A673 (cell line): ENCODE data around the gene PAPSS1.

Source experiments
- EZH2 ChIP-seq: fragments of 200-600 bp; sonication (generic); IDR thresholded peaks from 2 replicates; pipeline ENCODE4 v1.6.1; 2017; ENCODE audit warnings: borderline replicate concordance, low read depth, mild to moderate bottlenecking, mixed read lengths, antibody characterized with exemption, low read length; ENCODE audit not compliant: poor library complexity, severe bottlenecking
- TF ChIP-seq, protein P1 (sequence below): fragments of 300-800, 200-600 bp; sonication (generic); conservative IDR thresholded peaks from 2 replicates; pipeline ENCODE4 v1.5.1; 2017; ENCODE audit warnings: low read depth, mild to moderate bottlenecking, antibody characterized with exemption, low read length, moderate library complexity, mixed read lengths

DNA sequence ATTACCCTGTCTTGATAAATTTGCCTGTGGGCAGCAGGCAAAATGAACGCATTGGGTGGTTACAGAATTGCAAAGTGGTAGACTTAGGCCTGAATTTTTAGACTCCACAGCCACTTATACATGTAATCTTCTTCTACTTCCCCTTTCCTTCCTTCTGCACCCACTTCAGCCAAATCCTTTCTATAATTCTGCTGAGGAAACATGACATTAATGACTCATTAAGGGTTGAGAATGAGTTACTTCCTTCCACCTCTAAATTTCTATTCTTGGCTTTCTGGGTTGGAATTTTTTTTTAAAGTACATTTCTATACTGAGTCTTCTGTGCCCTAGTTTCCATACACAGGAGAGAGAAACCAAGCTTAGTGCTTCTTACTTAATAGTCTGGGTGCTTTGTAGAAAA lies 10.1 kb downstream of the PAPSS1 start:
- TF ChIP-seq, protein P1, sequence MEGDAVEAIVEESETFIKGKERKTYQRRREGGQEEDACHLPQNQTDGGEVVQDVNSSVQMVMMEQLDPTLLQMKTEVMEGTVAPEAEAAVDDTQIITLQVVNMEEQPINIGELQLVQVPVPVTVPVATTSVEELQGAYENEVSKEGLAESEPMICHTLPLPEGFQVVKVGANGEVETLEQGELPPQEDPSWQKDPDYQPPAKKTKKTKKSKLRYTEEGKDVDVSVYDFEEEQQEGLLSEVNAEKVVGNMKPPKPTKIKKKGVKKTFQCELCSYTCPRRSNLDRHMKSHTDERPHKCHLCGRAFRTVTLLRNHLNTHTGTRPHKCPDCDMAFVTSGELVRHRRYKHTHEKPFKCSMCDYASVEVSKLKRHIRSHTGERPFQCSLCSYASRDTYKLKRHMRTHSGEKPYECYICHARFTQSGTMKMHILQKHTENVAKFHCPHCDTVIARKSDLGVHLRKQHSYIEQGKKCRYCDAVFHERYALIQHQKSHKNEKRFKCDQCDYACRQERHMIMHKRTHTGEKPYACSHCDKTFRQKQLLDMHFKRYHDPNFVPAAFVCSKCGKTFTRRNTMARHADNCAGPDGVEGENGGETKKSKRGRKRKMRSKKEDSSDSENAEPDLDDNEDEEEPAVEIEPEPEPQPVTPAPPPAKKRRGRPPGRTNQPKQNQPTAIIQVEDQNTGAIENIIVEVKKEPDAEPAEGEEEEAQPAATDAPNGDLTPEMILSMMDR: no peak
- no peak for TF ChIP-seq EZH2
